Uterus (tissue), 4 donors: Measurements from ENCODE around the gene PEPD. TPM values are rescaled to one million over a fixed set of nuclear protein-coding genes. Genes with fewer than 3 reads are reported as not detected.

ENCODE experiments used
- DNase-seq, 2 donors: peaks; one replicate each; pipeline ENCODE4 v3.0.0-alpha.2; 2019 to 2020
- H3K27ac ChIP-seq, 2 donors: fragments of 200-600 bp; sonication (generic); 1 replicate in 1 of 2; 2 replicates in 1 of 2; pipeline ENCODE4 v1.5.1; 2016 to 2018
- H3K27me3 ChIP-seq, 2 donors: fragments of 200-600 bp; sonication (generic); one replicate each; pipeline ENCODE4 v1.5.1; 2018 to 2019; ENCODE audit warnings: control low read depth in 1 of 2
- H3K36me3 ChIP-seq, 2 donors: fragments of 200-600 bp; sonication (generic); one replicate each; pipeline ENCODE4 v1.5.1; 2019; ENCODE audit warnings: control low read depth in 1 of 2
- H3K4me1 ChIP-seq, 2 donors: fragments of 200-600 bp; sonication (generic); one replicate each; pipeline ENCODE4 v1.5.1; 2018 to 2019; ENCODE audit warnings: control low read depth in 1 of 2
- H3K4me3 ChIP-seq, 2 donors: fragments of 200-600 bp; sonication (generic); 1 replicate in 1 of 2; 2 replicates in 1 of 2; pipeline ENCODE4 v1.5.1; 2018 to 2019; ENCODE audit warnings: mild to moderate bottlenecking in 1 of 2
- H3K9me3 ChIP-seq, 2 donors: fragments of 200-600 bp; sonication (generic); one replicate each; pipeline ENCODE4 v1.5.1; 2019; ENCODE audit warnings: control low read depth in 1 of 2
- POLR2A ChIP-seq, 2 donors: fragments of 450-650 bp; IDR thresholded peaks; one replicate each; pipeline ENCODE4 v1.6.1; 2016; ENCODE audit warnings: antibody characterized with exemption in 2 of 2, mild to moderate bottlenecking in 1 of 2, moderate library complexity in 1 of 2
- intact Hi-C: fragments of 100-400 bp; cut with DNase I; formaldehyde crosslinking; loops from one replicate; pipeline ENCODE4 v1.15.1; 2023; ENCODE audit warnings: low total_unique reads
- total RNA-seq, 4 donors: library from RNA; depleted of rRNA in 3 of 4; stranded (reverse); fragments of >200 nt in 3 of 4; gene quantifications; one replicate each; pipeline versions ENCODE4 v1.1.0 to v1.2.4, GENCODE V29; 2014 to 2023
- TF ChIP-seq, protein P1 (sequence below), 4 experiments: fragments of 200-600 bp in 2 of 4; fragments of 450-650 bp in 2 of 4; sonication (generic) in 2 of 4; IDR thresholded peaks; one replicate each; pipeline ENCODE4 v1.5.1; 2016 to 2019; ENCODE audit warnings: antibody characterized with exemption in 4 of 4, mild to moderate bottlenecking in 2 of 4, moderate library complexity in 1 of 4
- donor health status: DM: yes; HTN: yes; CAD: no.

The PEPD gene
- total RNA-seq, 4 donors from 2014 or later = 26.1 to 47.0 (median 37.9) TPM

DNA sequence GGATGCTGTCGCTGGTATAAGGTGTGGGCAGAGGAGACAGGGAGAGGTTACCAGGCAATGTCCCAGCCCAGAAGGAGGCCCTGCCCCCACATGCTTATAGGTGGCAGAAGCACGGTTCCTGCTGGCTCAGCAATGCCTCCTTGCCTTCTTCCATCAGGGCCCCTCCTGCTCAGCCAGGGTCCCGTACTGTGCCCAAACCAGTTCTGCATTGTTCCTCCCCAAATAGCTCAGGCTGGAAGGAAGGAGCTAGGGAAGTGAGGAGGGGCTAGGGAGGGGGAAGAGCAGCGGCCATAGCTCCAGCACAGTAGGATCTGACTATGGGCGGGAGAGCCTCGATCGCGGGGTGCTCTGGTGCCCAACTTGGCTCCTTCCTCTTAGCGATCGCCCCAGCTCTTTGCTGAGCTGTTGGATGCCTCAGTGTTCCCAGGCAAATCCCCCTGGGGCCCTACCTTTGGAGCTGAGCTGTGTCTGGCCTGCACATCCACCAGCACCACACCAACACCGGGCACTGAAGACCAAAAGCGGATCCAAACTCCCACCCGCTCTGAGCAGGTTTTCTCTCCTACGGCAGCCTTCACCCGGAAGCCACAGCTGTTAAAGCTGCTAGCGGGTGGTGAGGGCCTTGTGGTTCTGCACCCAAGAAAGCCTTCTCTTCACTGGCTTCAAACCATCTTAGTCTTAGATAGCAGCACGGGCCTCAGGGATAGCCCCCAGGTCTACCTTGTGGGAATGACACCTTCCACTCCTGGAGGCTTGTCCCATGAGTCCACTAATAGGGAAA lies 32.1 kb upstream of the PEPD start:
- no peak overlapping the region for H3K27ac ChIP-seq
- no peak overlapping the region for H3K4me3 ChIP-seq
- DNase-seq = no peak
- no peaks in the 10 kb centered on the region for H3K4me1 ChIP-seq
- no peaks in the 10 kb centered on the region for H3K27me3 ChIP-seq
- intact Hi-C loops = no loop called here
- H3K9me3 ChIP-seq = no peaks in the 10 kb centered on the region
- TF ChIP-seq POLR2A (IDR thresholded peaks at IDR 0.05) = no peak
- TF ChIP-seq, protein P1, sequence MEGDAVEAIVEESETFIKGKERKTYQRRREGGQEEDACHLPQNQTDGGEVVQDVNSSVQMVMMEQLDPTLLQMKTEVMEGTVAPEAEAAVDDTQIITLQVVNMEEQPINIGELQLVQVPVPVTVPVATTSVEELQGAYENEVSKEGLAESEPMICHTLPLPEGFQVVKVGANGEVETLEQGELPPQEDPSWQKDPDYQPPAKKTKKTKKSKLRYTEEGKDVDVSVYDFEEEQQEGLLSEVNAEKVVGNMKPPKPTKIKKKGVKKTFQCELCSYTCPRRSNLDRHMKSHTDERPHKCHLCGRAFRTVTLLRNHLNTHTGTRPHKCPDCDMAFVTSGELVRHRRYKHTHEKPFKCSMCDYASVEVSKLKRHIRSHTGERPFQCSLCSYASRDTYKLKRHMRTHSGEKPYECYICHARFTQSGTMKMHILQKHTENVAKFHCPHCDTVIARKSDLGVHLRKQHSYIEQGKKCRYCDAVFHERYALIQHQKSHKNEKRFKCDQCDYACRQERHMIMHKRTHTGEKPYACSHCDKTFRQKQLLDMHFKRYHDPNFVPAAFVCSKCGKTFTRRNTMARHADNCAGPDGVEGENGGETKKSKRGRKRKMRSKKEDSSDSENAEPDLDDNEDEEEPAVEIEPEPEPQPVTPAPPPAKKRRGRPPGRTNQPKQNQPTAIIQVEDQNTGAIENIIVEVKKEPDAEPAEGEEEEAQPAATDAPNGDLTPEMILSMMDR (IDR thresholded peaks at IDR 0.05) = no peak
- no peaks in the 10 kb centered on the region for H3K36me3 ChIP-seq

DNA sequence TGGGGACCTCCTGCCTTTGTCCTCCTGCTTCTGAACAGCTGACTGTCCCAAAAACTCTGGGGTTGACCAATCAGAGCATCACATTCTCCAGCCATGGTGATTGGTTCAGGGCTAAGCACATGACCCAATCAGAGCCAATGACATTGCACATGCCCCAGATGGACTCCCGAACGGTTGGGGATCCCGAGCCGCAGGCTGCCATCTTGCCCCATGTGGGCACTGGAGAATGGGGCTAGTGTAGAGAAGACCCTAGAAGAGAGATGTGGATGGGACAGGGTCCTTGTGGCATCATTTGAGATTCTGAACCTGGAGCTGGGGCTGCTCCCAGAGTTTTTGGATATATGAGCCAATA lies 31.3 kb upstream of the PEPD start:
- TF ChIP-seq, protein P1 (IDR thresholded peaks at IDR 0.05) = no peak
- TF ChIP-seq POLR2A (IDR thresholded peaks at IDR 0.05) = no peak
- Histone ChIP-seq H3K9me3 (no peaks in the 10 kb centered on the region), H3K36me3 (no peaks in the 10 kb centered on the region), H3K27me3 (no peaks in the 10 kb centered on the region), H3K4me1 (no peaks in the 10 kb centered on the region), H3K4me3 (no peak overlapping the region), H3K27ac (no peak overlapping the region)
- intact Hi-C loops = no loop called here
- no peak for DNase-seq

DNA sequence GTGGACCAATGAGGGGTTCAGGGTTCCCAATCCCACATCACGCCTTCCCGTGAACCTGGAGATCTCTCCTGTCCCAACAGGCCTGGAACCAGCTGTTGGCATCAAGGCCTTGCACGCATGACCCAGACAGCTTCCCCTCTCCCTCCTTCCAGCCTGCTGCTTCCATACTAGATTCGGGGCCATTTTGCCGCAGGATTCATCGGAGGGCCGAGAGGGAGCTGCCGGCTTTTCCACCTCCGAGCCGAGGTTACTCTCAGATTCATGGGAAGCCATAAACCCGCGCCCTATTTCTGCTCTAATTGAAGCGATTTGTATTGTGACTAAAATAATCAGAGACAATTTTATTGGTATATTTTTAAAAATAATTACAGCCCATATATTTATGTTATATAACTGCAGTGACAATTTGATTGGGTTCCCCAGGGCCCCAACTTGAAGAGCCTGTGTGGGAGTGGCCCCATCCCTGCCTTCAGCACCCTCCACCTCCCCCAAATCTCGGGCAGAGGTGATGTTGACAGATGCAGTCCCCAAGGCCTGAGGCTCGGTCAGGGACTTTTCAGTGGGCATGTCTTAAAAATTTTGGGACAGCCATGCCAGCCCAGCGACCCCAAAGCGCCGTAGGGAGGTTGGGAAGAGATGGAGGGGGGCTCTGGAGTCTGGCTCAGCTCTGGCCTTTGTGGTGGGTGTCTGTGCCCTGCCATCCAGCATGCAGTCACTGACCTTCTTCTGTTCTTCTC lies 30.8 kb upstream of the PEPD start:
- Histone ChIP-seq H3K27ac (no peak overlapping the region), H3K27me3 (no peaks in the 10 kb centered on the region), H3K36me3 (no peaks in the 10 kb centered on the region), H3K9me3 (no peaks in the 10 kb centered on the region), H3K4me3 (no peak overlapping the region), H3K4me1 (no peaks in the 10 kb centered on the region)
- no peak for DNase-seq
- intact Hi-C loops = no loop called here
- TF ChIP-seq, protein P1 (IDR thresholded peaks at IDR 0.05) = no peak
- no peak for TF ChIP-seq POLR2A (IDR thresholded peaks at IDR 0.05)

DNA sequence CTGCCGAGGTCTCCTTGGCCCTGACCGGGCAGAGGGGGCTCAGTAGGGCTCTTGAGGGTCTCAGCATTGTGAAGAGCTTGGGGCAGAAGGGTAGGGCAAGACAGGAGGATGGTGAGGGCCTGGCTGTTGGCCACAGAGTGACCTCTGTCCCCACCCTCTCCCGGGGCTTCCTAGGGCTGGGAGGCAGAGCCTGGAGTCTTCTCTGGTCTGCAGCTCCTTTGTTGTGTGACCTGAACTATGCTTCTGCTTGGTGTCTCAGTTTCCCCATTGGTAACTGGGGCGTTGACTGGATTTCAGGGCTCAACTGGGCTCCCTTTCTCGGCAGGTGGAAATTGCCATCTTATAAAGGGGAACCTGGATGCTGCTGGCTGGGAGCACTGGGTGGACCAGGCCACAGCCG lies 30.1 kb upstream of the PEPD start:
- no peaks in the 10 kb centered on the region for H3K9me3 ChIP-seq
- intact Hi-C loops = no loop called here
- DNase-seq = no peak

More for the DNA sequence above, 30.1 kb upstream of the PEPD start:
- TF ChIP-seq, protein P1 (IDR thresholded peaks at IDR 0.05) = no peak
- no peak for TF ChIP-seq POLR2A (IDR thresholded peaks at IDR 0.05)
- Histone ChIP-seq H3K27me3 (no peaks in the 10 kb centered on the region), H3K4me1 (no peaks in the 10 kb centered on the region), H3K27ac (no peak overlapping the region), H3K4me3 (no peak overlapping the region), H3K36me3 (no peaks in the 10 kb centered on the region)
